Liver (tissue), 3 donors: ENCODE results near the gene CFAP97.

Source experiments
- EGR1 ChIP-seq, 2 donors: IDR thresholded peaks; 2 replicates each; pipeline ENCODE4 v1.6.1; 2016 to 2018; ENCODE audit warnings: antibody characterized with exemption in 2 of 2, low read depth in 2 of 2
- FOXA1 ChIP-seq: IDR thresholded peaks from 2 replicates; pipeline ENCODE4 v1.6.1; 2016; ENCODE audit warnings: antibody characterized with exemption
- FOXA2 ChIP-seq: IDR thresholded peaks from 2 replicates; pipeline ENCODE4 v1.6.1; 2016; ENCODE audit warnings: antibody characterized with exemption
- GABPA ChIP-seq, 2 donors: IDR thresholded peaks in 1 of 2; conservative IDR thresholded peaks in 1 of 2; 2 replicates each; pipeline ENCODE4 v1.6.1; 2016; ENCODE audit warnings: antibody characterized with exemption in 2 of 2, mild to moderate bottlenecking in 1 of 2, moderate library complexity in 1 of 2
- HNF4G ChIP-seq: IDR thresholded peaks from 2 replicates; pipeline ENCODE4 v1.6.1; 2016; ENCODE audit warnings: antibody characterized with exemption
- JUND ChIP-seq, 2 donors: IDR thresholded peaks; 2 replicates each; pipeline ENCODE4 v1.6.1; 2016; ENCODE audit warnings: antibody characterized with exemption in 2 of 2
- NR2F2 ChIP-seq: IDR thresholded peaks from 2 replicates; pipeline ENCODE4 v1.6.1; 2016; ENCODE audit warnings: antibody characterized with exemption
- RAD21 ChIP-seq, 2 donors: IDR thresholded peaks; 2 replicates each; pipeline ENCODE4 v1.6.1; 2016; ENCODE audit warnings: antibody characterized with exemption in 2 of 2, mild to moderate bottlenecking in 2 of 2
- TAF1 ChIP-seq: conservative IDR thresholded peaks from 2 replicates; pipeline ENCODE4 v1.6.1; 2016; ENCODE audit warnings: antibody characterized with exemption, mild to moderate bottlenecking
- YY1 ChIP-seq: IDR thresholded peaks from 2 replicates; pipeline ENCODE4 v1.6.1; 2016; ENCODE audit warnings: antibody characterized with exemption, mild to moderate bottlenecking
- TF ChIP-seq, protein P1 (sequence below): fragments of 150-350 bp; IDR thresholded peaks from 2 replicates; pipeline ENCODE4 v1.5.1; 2017; ENCODE audit warnings: improper control_type of control experiment, low read depth, low read length; ENCODE audit not compliant: missing input control
- TF ChIP-seq, protein P2 (sequence below): IDR thresholded peaks from 2 replicates; pipeline ENCODE4 v1.6.1; 2016; ENCODE audit warnings: antibody characterized with exemption
- TF ChIP-seq, protein P3 (sequence below): IDR thresholded peaks from 2 replicates; pipeline ENCODE4 v1.6.1; 2016; ENCODE audit warnings: antibody characterized with exemption
- TF ChIP-seq, protein P4 (sequence below): IDR thresholded peaks from 2 replicates; pipeline ENCODE4 v1.6.1; 2016; ENCODE audit warnings: antibody characterized with exemption, mild to moderate bottlenecking
- donor health status: healthy.
- donor health status: healthy.

DNA sequence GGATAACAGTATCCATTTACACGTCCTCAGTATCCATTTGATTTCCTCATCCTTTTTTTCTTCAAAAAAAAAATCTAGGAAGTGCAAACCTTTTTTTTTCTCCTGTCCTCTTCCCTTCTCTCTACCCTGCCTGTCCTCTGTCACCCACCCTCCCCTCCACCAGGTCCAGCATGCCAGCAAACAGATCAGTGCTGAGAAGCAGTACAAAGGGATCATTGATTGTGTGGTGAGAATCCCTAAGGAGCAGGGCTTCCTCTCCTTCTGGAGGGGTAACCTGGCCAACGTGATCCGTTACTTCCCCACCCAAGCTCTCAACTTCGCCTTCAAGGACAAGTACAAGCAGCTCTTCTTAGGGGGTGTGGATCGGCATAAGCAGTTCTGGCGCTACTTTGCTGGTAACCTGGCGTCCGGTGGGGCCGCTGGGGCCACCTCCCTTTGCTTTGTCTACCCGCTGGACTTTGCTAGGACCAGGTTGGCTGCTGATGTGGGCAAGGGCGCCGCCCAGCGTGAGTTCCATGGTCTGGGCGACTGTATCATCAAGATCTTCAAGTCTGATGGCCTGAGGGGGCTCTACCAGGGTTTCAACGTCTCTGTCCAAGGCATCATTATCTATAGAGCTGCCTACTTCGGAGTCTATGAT is 59.1 kb downstream of the CFAP97 start:
- TF ChIP-seq TAF1 (no peak), GABPA (IDR thresholded peaks at IDR 0.05 in 1 of 2, conservative IDR thresholded peaks at IDR 0.05 in 1 of 2) (no peak), NR2F2 (no peak), YY1 (no peak), EGR1 (IDR thresholded peaks at IDR 0.05; ENCODE audit: low read depth in 2 of 2) (no peak), HNF4G (no peak), RAD21 (IDR thresholded peaks at IDR 0.05) (no peak), JUND (IDR thresholded peaks at IDR 0.05) (no peak), FOXA2 (no peak), FOXA1 (no peak)
- TF ChIP-seq, protein P1, sequence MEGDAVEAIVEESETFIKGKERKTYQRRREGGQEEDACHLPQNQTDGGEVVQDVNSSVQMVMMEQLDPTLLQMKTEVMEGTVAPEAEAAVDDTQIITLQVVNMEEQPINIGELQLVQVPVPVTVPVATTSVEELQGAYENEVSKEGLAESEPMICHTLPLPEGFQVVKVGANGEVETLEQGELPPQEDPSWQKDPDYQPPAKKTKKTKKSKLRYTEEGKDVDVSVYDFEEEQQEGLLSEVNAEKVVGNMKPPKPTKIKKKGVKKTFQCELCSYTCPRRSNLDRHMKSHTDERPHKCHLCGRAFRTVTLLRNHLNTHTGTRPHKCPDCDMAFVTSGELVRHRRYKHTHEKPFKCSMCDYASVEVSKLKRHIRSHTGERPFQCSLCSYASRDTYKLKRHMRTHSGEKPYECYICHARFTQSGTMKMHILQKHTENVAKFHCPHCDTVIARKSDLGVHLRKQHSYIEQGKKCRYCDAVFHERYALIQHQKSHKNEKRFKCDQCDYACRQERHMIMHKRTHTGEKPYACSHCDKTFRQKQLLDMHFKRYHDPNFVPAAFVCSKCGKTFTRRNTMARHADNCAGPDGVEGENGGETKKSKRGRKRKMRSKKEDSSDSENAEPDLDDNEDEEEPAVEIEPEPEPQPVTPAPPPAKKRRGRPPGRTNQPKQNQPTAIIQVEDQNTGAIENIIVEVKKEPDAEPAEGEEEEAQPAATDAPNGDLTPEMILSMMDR = no peak
- TF ChIP-seq, protein P2, sequence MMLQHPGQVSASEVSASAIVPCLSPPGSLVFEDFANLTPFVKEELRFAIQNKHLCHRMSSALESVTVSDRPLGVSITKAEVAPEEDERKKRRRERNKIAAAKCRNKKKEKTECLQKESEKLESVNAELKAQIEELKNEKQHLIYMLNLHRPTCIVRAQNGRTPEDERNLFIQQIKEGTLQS = no peak
- TF ChIP-seq, protein P3, sequence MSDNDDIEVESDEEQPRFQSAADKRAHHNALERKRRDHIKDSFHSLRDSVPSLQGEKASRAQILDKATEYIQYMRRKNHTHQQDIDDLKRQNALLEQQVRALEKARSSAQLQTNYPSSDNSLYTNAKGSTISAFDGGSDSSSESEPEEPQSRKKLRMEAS = no peak
- TF ChIP-seq, protein P4, sequence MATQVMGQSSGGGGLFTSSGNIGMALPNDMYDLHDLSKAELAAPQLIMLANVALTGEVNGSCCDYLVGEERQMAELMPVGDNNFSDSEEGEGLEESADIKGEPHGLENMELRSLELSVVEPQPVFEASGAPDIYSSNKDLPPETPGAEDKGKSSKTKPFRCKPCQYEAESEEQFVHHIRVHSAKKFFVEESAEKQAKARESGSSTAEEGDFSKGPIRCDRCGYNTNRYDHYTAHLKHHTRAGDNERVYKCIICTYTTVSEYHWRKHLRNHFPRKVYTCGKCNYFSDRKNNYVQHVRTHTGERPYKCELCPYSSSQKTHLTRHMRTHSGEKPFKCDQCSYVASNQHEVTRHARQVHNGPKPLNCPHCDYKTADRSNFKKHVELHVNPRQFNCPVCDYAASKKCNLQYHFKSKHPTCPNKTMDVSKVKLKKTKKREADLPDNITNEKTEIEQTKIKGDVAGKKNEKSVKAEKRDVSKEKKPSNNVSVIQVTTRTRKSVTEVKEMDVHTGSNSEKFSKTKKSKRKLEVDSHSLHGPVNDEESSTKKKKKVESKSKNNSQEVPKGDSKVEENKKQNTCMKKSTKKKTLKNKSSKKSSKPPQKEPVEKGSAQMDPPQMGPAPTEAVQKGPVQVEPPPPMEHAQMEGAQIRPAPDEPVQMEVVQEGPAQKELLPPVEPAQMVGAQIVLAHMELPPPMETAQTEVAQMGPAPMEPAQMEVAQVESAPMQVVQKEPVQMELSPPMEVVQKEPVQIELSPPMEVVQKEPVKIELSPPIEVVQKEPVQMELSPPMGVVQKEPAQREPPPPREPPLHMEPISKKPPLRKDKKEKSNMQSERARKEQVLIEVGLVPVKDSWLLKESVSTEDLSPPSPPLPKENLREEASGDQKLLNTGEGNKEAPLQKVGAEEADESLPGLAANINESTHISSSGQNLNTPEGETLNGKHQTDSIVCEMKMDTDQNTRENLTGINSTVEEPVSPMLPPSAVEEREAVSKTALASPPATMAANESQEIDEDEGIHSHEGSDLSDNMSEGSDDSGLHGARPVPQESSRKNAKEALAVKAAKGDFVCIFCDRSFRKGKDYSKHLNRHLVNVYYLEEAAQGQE = no peak
